GM12892 (cell line): ENCODE data around the gene KNDC1.
"Not testable (repeated sequence)": the region's sequence is repeated elsewhere in the genome, so short reads cannot be mapped to it uniquely, and the experiment has no call there.

Source experiments
- POLR2A ChIP-seq: IDR thresholded peaks from 2 replicates; pipeline ENCODE4 v1.6.1; 2011; ENCODE audit warnings: low read depth, low read length, control low read depth
- POLR2AphosphoS5 ChIP-seq: IDR thresholded peaks from 2 replicates; pipeline ENCODE4 v1.6.1; 2011; ENCODE audit warnings: low read depth, low read length, control low read depth
- TAF1 ChIP-seq: IDR thresholded peaks from 2 replicates; pipeline ENCODE4 v1.6.1; 2011; ENCODE audit warnings: low read depth, mild to moderate bottlenecking, control low read depth, low read length, borderline replicate concordance

DNA sequence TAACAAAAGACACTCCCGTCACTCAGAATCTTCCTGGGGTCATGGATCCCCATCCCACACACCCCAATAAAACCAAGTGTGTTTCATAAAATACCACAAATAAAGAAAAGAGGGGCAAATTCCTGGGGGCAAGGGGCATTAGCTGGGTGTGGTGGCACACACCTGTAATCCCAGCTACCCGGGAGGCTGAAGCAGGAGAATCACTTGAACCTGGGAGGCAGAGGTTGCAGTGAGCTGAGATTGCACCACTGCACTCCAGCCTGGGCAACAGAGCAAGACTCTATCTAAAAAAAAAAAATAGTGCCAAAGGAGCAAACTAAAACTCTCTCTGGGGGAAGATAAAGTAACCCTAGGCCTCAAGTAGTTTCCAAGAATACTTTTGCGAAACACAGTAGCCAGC lies 8.9 kb upstream of the KNDC1 start:
- TF ChIP-seq POLR2A, POLR2AphosphoS5, TAF1: not testable (repeated sequence)
